OCI-LY1 (cell line): ENCODE measurements around the gene WNK4.

Experiments used
- EZH2 ChIP-seq: fragments of 200-600 bp; sonication (generic), shearing (Covaris generic); IDR thresholded peaks from 2 replicates; pipeline ENCODE4 v1.8.0; 2017; ENCODE audit warnings: borderline replicate concordance, mixed run types, mild to moderate bottlenecking, antibody characterized with exemption, low read length, moderate library complexity, mixed read lengths
- TF ChIP-seq, protein P1 (sequence below): fragments of 200-600 bp; sonication (generic), shearing (Covaris generic); IDR thresholded peaks from 2 replicates; pipeline ENCODE4 v1.5.1; 2017; ENCODE audit warnings: mild to moderate bottlenecking, antibody characterized with exemption, low read length, moderate library complexity, mixed read lengths

- TF ChIP-seq, protein P1, sequence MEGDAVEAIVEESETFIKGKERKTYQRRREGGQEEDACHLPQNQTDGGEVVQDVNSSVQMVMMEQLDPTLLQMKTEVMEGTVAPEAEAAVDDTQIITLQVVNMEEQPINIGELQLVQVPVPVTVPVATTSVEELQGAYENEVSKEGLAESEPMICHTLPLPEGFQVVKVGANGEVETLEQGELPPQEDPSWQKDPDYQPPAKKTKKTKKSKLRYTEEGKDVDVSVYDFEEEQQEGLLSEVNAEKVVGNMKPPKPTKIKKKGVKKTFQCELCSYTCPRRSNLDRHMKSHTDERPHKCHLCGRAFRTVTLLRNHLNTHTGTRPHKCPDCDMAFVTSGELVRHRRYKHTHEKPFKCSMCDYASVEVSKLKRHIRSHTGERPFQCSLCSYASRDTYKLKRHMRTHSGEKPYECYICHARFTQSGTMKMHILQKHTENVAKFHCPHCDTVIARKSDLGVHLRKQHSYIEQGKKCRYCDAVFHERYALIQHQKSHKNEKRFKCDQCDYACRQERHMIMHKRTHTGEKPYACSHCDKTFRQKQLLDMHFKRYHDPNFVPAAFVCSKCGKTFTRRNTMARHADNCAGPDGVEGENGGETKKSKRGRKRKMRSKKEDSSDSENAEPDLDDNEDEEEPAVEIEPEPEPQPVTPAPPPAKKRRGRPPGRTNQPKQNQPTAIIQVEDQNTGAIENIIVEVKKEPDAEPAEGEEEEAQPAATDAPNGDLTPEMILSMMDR, result no peak
- TF ChIP-seq EZH2, result no peak
Observed at GRCh38 chr17:42845918-42846593, 65.6 kb downstream of the WNK4 start.
